ENCODE data around the gene MOV10L1.

DNA sequence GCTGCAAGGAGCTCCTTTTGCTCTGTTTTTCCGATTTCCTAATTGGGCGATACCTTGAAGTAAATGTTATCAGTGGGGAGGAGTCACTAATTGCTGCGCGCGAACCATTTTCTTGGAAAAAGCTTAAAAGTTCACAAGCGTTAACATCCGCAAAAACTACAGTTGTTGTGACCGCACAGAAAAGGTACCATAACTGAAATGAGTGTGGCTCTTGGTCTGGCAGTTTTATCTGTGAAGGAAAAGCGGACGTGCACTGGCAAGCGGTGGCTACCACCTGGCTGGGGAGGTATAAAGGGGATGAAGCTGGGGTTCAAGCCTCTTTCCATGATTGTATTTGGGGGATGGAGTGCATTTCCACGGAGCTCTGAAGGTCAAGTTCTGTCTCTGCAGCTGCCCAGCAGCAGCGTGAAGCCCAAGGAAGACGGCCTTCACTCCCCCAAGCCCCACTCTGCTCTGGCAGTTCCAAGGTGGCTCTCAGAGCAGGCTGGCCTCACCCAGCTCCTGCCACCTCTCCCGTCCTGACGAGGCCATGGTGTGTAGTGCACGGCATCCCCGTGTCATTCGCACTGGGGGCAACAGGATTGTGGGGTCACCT is 27.5 kb downstream of the MOV10L1 start:
- TF ChIP-seq, protein P1, sequence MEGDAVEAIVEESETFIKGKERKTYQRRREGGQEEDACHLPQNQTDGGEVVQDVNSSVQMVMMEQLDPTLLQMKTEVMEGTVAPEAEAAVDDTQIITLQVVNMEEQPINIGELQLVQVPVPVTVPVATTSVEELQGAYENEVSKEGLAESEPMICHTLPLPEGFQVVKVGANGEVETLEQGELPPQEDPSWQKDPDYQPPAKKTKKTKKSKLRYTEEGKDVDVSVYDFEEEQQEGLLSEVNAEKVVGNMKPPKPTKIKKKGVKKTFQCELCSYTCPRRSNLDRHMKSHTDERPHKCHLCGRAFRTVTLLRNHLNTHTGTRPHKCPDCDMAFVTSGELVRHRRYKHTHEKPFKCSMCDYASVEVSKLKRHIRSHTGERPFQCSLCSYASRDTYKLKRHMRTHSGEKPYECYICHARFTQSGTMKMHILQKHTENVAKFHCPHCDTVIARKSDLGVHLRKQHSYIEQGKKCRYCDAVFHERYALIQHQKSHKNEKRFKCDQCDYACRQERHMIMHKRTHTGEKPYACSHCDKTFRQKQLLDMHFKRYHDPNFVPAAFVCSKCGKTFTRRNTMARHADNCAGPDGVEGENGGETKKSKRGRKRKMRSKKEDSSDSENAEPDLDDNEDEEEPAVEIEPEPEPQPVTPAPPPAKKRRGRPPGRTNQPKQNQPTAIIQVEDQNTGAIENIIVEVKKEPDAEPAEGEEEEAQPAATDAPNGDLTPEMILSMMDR (IDR thresholded peaks at IDR 0.05 in 4 of 5, conservative IDR thresholded peaks at IDR 0.05 in 1 of 5) = no peak
- no peak for TF ChIP-seq POLR2A (IDR thresholded peaks at IDR 0.05)

Data from gastrocnemius medialis (tissue), 4 donors.